Esophagus (tissue), 2 donors: Measurements from ENCODE around the gene KLRK1. TPM values are rescaled to one million over a fixed set of nuclear protein-coding genes. Genes with fewer than 3 reads are reported as not detected.
"Not testable (repeated sequence)": the region's sequence is repeated elsewhere in the genome, so short reads cannot be mapped to it uniquely, and the experiment has no call there.

Experiments
- H3K27ac ChIP-seq, 2 donors: one replicate each; pipeline ENCODE4 v1.5.1; 2013; ENCODE audit warnings: low read depth in 2 of 2, mild to moderate bottlenecking in 2 of 2, inconsistent platforms in 1 of 2, low read length in 1 of 2, moderate library complexity in 1 of 2
- H3K27me3 ChIP-seq, 2 donors: one replicate each; pipeline ENCODE4 v1.6.1; 2013; ENCODE audit warnings: low read length in 2 of 2, control low read depth in 1 of 2, mild to moderate bottlenecking in 1 of 2; ENCODE audit not compliant: insufficient read depth in 2 of 2, control insufficient read depth in 1 of 2
- H3K36me3 ChIP-seq, 2 donors: one replicate each; pipeline ENCODE4 v1.6.1; 2013; ENCODE audit warnings: low read length in 1 of 2; ENCODE audit not compliant: control insufficient read depth in 2 of 2, insufficient read depth in 2 of 2
- H3K4me1 ChIP-seq, 2 donors: one replicate each; pipeline ENCODE4 v1.6.1; 2013; ENCODE audit warnings: low read length in 1 of 2; ENCODE audit not compliant: control insufficient read depth in 2 of 2, insufficient read depth in 2 of 2
- H3K4me3 ChIP-seq, 2 donors: one replicate each; pipeline ENCODE4 v1.5.1; 2013; ENCODE audit warnings: low read length in 2 of 2, mild to moderate bottlenecking in 2 of 2, low read depth in 1 of 2, moderate library complexity in 1 of 2
- H3K9me3 ChIP-seq, 2 donors: one replicate each; pipeline ENCODE4 v1.6.1; 2013; ENCODE audit warnings: mild to moderate bottlenecking in 2 of 2, low read depth in 1 of 2, low read length in 1 of 2, moderate library complexity in 1 of 2; ENCODE audit not compliant: control insufficient read depth in 2 of 2, insufficient read depth in 1 of 2
- WGBS, 2 donors: extraction: QIAGEN DNeasy Blood & Tissue Kit; methylation state at CpG; one replicate each; pipeline ENCODE4 v1.1.7; 2013; 5-methylcytosine and 5-hydroxymethylcytosine counted together
- polyA plus RNA-seq, 2 donors: library from polyadenylated mRNA; stranded (reverse); fragments of 200-250 nt; gene quantifications; one replicate each; pipeline ENCODE4 v1.2.3, GENCODE V29; 2013
- donor health status: healthy with polysubstance abuse.
- donor health status: Bipolar disorder and iron deficiency.

Gene KLRK1
- polyA plus RNA-seq, 2 donors, result 2.7 to 3.8 TPM

- peaks cover 0 to 2% of the 10 kb centered on the region in 2 donors for H3K4me1 ChIP-seq
- no peaks in the 10 kb centered on the region for H3K36me3 ChIP-seq
- WGBS, 2 donors, result 43 to 62% methylated on average over 4 of the region's 4 CpGs
- no peaks in the 10 kb centered on the region for H3K27me3 ChIP-seq
- H3K9me3 ChIP-seq, result no peaks in the 10 kb centered on the region
- H3K4me3 ChIP-seq, result no peak overlapping the region
- no peak overlapping the region for H3K27ac ChIP-seq
Observed at GRCh38 chr12:10406725-10407124, 16.9 kb upstream of the KLRK1 start.

GRCh38 chr12:10405294-10405693 lies 15.5 kb upstream of the KLRK1 start:
- 88 to 90% methylated on average over 5 of the region's 5 CpGs for WGBS, 2 donors
- Histone ChIP-seq H3K4me1 (peaks cover 0 to 2% of the 10 kb centered on the region in 2 donors), H3K36me3 (no peaks in the 10 kb centered on the region), H3K27me3 (no peaks in the 10 kb centered on the region), H3K9me3 (no peaks in the 10 kb centered on the region), H3K27ac (no peak overlapping the region), H3K4me3 (no peak overlapping the region)

GRCh38 chr12:10404798-10405197 lies 15.0 kb upstream of the KLRK1 start:
- H3K4me3 ChIP-seq, result no peak overlapping the region
- H3K9me3 ChIP-seq, result no peaks in the 10 kb centered on the region
- H3K36me3 ChIP-seq, result no peaks in the 10 kb centered on the region
- no peaks in the 10 kb centered on the region for H3K27me3 ChIP-seq
- no peak overlapping the region for H3K27ac ChIP-seq
- peaks cover 0 to 2% of the 10 kb centered on the region in 2 donors for H3K4me1 ChIP-seq

- Histone ChIP-seq H3K27me3 (no peaks in the 10 kb centered on the region), H3K4me1 (no peaks in the 10 kb centered on the region), H3K36me3 (no peaks in the 10 kb centered on the region), H3K9me3 (no peaks in the 10 kb centered on the region), H3K4me3 (no peak overlapping the region), H3K27ac (no peak overlapping the region)
Observed at GRCh38 chr12:10400829-10401228, 11.0 kb upstream of the KLRK1 start.

GRCh38 chr12:10398168-10398567 lies 8.3 kb upstream of the KLRK1 start:
- 82 to 88% methylated on average over 2 of the region's 2 CpGs for WGBS, 2 donors

GRCh38 chr12:10397296-10397695 lies 7.5 kb upstream of the KLRK1 start:
- H3K4me3 ChIP-seq, result no peak overlapping the region
- H3K36me3 ChIP-seq, result no peaks in the 10 kb centered on the region
- H3K4me1 ChIP-seq, result peaks cover 0 to 2% of the 10 kb centered on the region in 2 donors
- no peaks in the 10 kb centered on the region for H3K9me3 ChIP-seq
- whole genome bisulfite sequencing, 2 donors, result 33 to 78% methylated on average over 2 of the region's 2 CpGs
- no peak overlapping the region for H3K27ac ChIP-seq
- H3K27me3 ChIP-seq, result no peaks in the 10 kb centered on the region

More at GRCh38 chr12:10398168-10398567, 8.3 kb upstream of the KLRK1 start:
- Histone ChIP-seq H3K4me3 (no peak overlapping the region), H3K36me3 (no peaks in the 10 kb centered on the region), H3K27ac (no peak overlapping the region), H3K4me1 (peaks cover 0 to 2% of the 10 kb centered on the region in 2 donors), H3K27me3 (no peaks in the 10 kb centered on the region), H3K9me3 (no peaks in the 10 kb centered on the region)

- H3K4me3 ChIP-seq, H3K27ac ChIP-seq, H3K27me3 ChIP-seq, H3K9me3 ChIP-seq, H3K4me1 ChIP-seq, H3K36me3 ChIP-seq: not testable (repeated sequence)
- WGBS, 2 donors, result 83 to 86% methylated on average over 15 of the region's 15 CpGs
Observed at GRCh38 chr12:10396176-10396575, 6.3 kb upstream of the KLRK1 start.

GRCh38 chr12:10395390-10395998 lies 5.7 kb upstream of the KLRK1 start:
- Histone ChIP-seq H3K4me3 (no peak overlapping the region), H3K27ac (peak overlapping the region in 1 of 2 donors; percentile 5)

GRCh38 chr12:10394531-10395152 lies 4.8 kb upstream of the KLRK1 start:
- not testable (repeated sequence) for H3K9me3 ChIP-seq, H3K36me3 ChIP-seq

More at GRCh38 chr12:10395390-10395998, 5.7 kb upstream of the KLRK1 start:
- no peaks in the 10 kb centered on the region for H3K36me3 ChIP-seq
- H3K4me1 ChIP-seq, result peaks cover 0 to 2% of the 10 kb centered on the region in 2 donors
- WGBS, 2 donors, result 16 to 20% methylated on average over 6 of the region's 6 CpGs
- no peaks in the 10 kb centered on the region for H3K27me3 ChIP-seq
- H3K9me3 ChIP-seq, result no peaks in the 10 kb centered on the region

GRCh38 chr12:10393291-10393690 lies 3.5 kb upstream of the KLRK1 start:
- H3K4me3 ChIP-seq, result no peak overlapping the region
- no peaks in the 10 kb centered on the region for H3K36me3 ChIP-seq
- no peaks in the 10 kb centered on the region for H3K9me3 ChIP-seq
- 54 to 56% methylated on average over 3 of the region's 3 CpGs for WGBS, 2 donors
- no peak overlapping the region for H3K27ac ChIP-seq
- peaks cover 0 to 2% of the 10 kb centered on the region in 2 donors for H3K4me1 ChIP-seq
- H3K27me3 ChIP-seq, result no peaks in the 10 kb centered on the region

More at GRCh38 chr12:10394531-10395152, 4.8 kb upstream of the KLRK1 start:
- 70 to 78% methylated on average over 11 of the region's 11 CpGs for WGBS, 2 donors
- H3K4me1 ChIP-seq, H3K27me3 ChIP-seq, H3K27ac ChIP-seq, H3K4me3 ChIP-seq: not testable (repeated sequence)
